HepG2 (cell line): ENCODE data around the gene ATG2A. TPM values are rescaled to one million over a fixed set of nuclear protein-coding genes. Genes with fewer than 3 reads are reported as not detected.

ENCODE experiments used
- ARID4A ChIP-seq: sonication (generic); formaldehyde crosslinking; IDR thresholded peaks from 2 replicates; pipeline ENCODE4 v1.5.0; 2020; ENCODE audit warnings: mild to moderate bottlenecking, missing genetic modification reagents, borderline replicate concordance
- CBX5 ChIP-seq: sonication (generic); formaldehyde crosslinking; IDR thresholded peaks from 2 replicates; pipeline ENCODE4 v1.4.0; 2020; ENCODE audit warnings: missing genetic modification reagents, borderline replicate concordance
- CEBPG ChIP-seq: IDR thresholded peaks from 2 replicates; pipeline ENCODE4 v1.6.1; 2016
- ELF1 ChIP-seq: sonication (generic); formaldehyde crosslinking; IDR thresholded peaks from 2 replicates; pipeline ENCODE4 v1.4.0; 2020; ENCODE audit warnings: missing genetic modification reagents
- JARID2 ChIP-seq: sonication (generic); formaldehyde crosslinking; IDR thresholded peaks from 2 replicates; pipeline ENCODE4 v1.8.1; 2023; ENCODE audit warnings: missing genetic modification reagents, inconsistent platforms; ENCODE audit not compliant: insufficient replicate concordance
- KAT2B ChIP-seq: fragments of 150-350 bp; IDR thresholded peaks from 2 replicates; pipeline ENCODE4 v1.6.1; 2014; ENCODE audit warnings: low read depth, low read length, borderline replicate concordance
- KDM6A ChIP-seq: IDR thresholded peaks from 2 replicates; pipeline ENCODE4 v1.6.1; 2016; ENCODE audit warnings: low read depth
- MTA3 ChIP-seq: sonication (generic); formaldehyde crosslinking; IDR thresholded peaks from 2 replicates; pipeline ENCODE4 v1.4.0; 2020; ENCODE audit warnings: missing genetic modification reagents
- MYPOP ChIP-seq: sonication (generic); formaldehyde crosslinking; IDR thresholded peaks from 2 replicates; pipeline ENCODE4 v1.8.1; 2023; ENCODE audit warnings: mild to moderate bottlenecking, moderate library complexity, missing genetic modification reagents
- NFE2L1 ChIP-seq: sonication (generic); formaldehyde crosslinking; IDR thresholded peaks from 2 replicates; pipeline ENCODE4 v1.4.0; 2020; ENCODE audit warnings: missing genetic modification reagents, mild to moderate bottlenecking, borderline replicate concordance
- NR0B2 ChIP-seq: sonication (generic); formaldehyde crosslinking; IDR thresholded peaks from 2 replicates; pipeline ENCODE4 v1.4.0; 2020; ENCODE audit warnings: mild to moderate bottlenecking, missing genetic modification reagents
- PAF1 ChIP-seq: IDR thresholded peaks from 2 replicates; pipeline ENCODE4 v1.6.1; 2016; ENCODE audit warnings: missing genetic modification reagents, missing compliant biosample characterization
- TBL1XR1 ChIP-seq: fragments of 150-350 bp; IDR thresholded peaks from 2 replicates; pipeline ENCODE4 v1.6.1; 2014; ENCODE audit warnings: borderline replicate concordance, low read length; ENCODE audit not compliant: partially characterized antibody
- ZFP41 ChIP-seq: sonication (generic); formaldehyde crosslinking; IDR thresholded peaks from 2 replicates; pipeline ENCODE4 v1.4.0; 2020; ENCODE audit warnings: mild to moderate bottlenecking, missing genetic modification reagents, borderline replicate concordance
- ZNF101 ChIP-seq: sonication (generic); formaldehyde crosslinking; IDR thresholded peaks from 2 replicates; pipeline ENCODE4 v1.4.0; 2020; ENCODE audit warnings: mild to moderate bottlenecking, low read depth, missing genetic modification reagents, borderline replicate concordance
- ZNF253 ChIP-seq: sonication (generic); formaldehyde crosslinking; IDR thresholded peaks from 2 replicates; pipeline ENCODE4 v1.8.0; 2022; ENCODE audit warnings: mild to moderate bottlenecking, missing genetic modification reagents, borderline replicate concordance
- ZNF263 ChIP-seq: sonication (generic); formaldehyde crosslinking; IDR thresholded peaks from 2 replicates; pipeline ENCODE4 v1.4.0; 2020; ENCODE audit warnings: missing genetic modification reagents
- ZNF367 ChIP-seq: sonication (generic); formaldehyde crosslinking; IDR thresholded peaks from 2 replicates; pipeline ENCODE4 v1.4.0; 2020; ENCODE audit warnings: missing genetic modification reagents, borderline replicate concordance
- ZNF446 ChIP-seq: sonication (generic); formaldehyde crosslinking; IDR thresholded peaks from 2 replicates; pipeline ENCODE4 v1.5.0; 2020; ENCODE audit warnings: mild to moderate bottlenecking, missing genetic modification reagents
- ZNF552 ChIP-seq: sonication (generic); formaldehyde crosslinking; IDR thresholded peaks from 2 replicates; pipeline ENCODE4 v1.9.0; 2022; ENCODE audit warnings: missing genetic modification reagents, mild to moderate bottlenecking, borderline replicate concordance
- ZNF75D ChIP-seq: sonication (generic); formaldehyde crosslinking; IDR thresholded peaks from 2 replicates; pipeline ENCODE4 v1.8.1; 2023; ENCODE audit warnings: missing genetic modification reagents, mild to moderate bottlenecking, borderline replicate concordance
- polyA plus RNA-seq, 8 experiments: library from polyadenylated mRNA; depleted of rRNA in 3 of 8; stranded (reverse) in 7 of 8; unstranded in 1 of 8; fragments of >200 nt; fragmentation: Illumina TruSeq in 4 of 8; extraction: Trizol in 4 of 8; gene quantifications; 2 replicates each; pipeline versions ENCODE4 v1.2.1 to v1.2.3, GENCODE V29; 2011 to 2016; ENCODE audit warnings: low read depth in 4 of 8, missing spikeins in 1 of 8, mixed read lengths in 1 of 8; ENCODE audit not compliant: insufficient read depth in 1 of 8
- total RNA-seq, 5 experiments: library from RNA; depleted of rRNA; stranded (reverse); fragments of >200 nt; fragmentation: Illumina TruSeq; extraction: Trizol; gene quantifications; 2 replicates each; pipeline ENCODE4 v1.2.3, GENCODE V29; 2016; ENCODE audit warnings: low read depth in 1 of 5
- TF ChIP-seq, protein P1 (sequence below): sonication (generic); formaldehyde crosslinking; IDR thresholded peaks from 2 replicates; pipeline ENCODE4 v1.4.0; 2020; ENCODE audit warnings: mild to moderate bottlenecking, missing genetic modification reagents

The ATG2A gene
- total and polyA plus RNA-seq, 2 of the 13 experiments (the other 11 are each of a cell fraction or from before 2014, with no cell fraction given) = 6.7 to 8.0 TPM

DNA sequence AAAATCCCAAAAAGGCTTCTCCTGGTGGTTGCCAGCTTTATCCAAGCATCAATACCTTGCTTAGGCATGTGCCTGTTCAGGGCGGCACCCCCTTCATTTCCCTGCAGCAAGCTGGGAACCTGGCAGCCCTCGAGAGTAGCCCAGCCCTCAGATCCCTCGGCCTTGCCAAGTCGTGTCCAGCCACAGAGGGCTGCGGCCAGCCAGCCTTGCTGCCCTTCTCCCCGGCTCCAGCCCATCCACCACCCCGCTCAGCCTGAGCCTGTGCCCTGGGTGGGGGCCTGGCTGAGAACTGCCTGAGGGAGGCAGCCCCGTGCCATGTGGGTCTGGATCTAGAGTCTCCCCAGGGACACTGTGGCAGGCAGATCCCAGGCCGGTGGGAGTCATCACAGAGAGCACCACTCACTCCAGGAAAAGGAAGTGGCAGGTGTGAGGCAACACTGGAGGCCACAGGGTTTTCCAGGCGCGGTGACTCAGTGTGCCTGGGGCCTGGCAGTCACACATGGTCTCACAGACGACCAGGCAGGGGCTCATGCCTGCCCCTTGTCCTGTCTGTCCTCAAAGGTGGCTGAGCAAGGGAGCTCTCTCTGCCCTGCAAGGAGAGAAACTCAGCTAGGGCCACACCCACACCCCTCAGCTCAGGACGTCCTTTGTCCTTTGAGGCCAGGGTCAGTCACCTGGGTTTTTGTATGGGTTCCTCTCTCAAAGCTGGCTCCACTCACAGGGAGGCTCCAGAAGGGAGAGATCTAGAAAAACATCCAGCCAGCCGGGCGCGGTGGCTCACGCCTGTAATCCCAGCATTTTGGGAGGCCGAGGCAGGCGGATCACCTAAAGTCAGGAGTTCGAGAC lies 60.4 kb downstream of the ATG2A start (continued):
- TF ChIP-seq ZNF552 (CRISPR knock-in tag) (no peak), KAT2B (no peak), ZNF101 (CRISPR knock-in tag) (no peak), ZNF253 (no peak), ZNF263 (CRISPR knock-in tag) (peak; percentile 63), JARID2 (CRISPR knock-in tag) (peak; percentile 40), PAF1 (CRISPR knock-in tag) (no peak), ARID4A (no peak), ZNF75D (no peak), ELF1 (CRISPR knock-in tag) (peak; percentile 36; the same call in 1 of the 2 replicates), ZNF446 (no peak), TBL1XR1 (no peak), CBX5 (CRISPR knock-in tag) (peak; percentile 26; the same call in 1 of the 2 replicates), CEBPG (CRISPR knock-in tag) (peak; percentile 66), ZFP41 (CRISPR knock-in tag) (no peak), KDM6A (no peak), MTA3 (CRISPR knock-in tag) (no peak), NR0B2 (no peak), NFE2L1 (no peak), MYPOP (CRISPR knock-in tag) (no peak), ZNF367 (CRISPR knock-in tag) (no peak)
- TF ChIP-seq, protein P1, sequence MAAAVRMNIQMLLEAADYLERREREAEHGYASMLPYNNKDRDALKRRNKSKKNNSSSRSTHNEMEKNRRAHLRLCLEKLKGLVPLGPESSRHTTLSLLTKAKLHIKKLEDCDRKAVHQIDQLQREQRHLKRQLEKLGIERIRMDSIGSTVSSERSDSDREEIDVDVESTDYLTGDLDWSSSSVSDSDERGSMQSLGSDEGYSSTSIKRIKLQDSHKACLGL = peak; percentile 50; the same call in 1 of the 2 replicates
